HG03469 (cell line): ENCODE data around the gene KRT33A.
"Not testable (repeated sequence)": the region's sequence is repeated elsewhere in the genome, so short reads cannot be mapped to it uniquely, and the experiment has no call there.

ENCODE experiments used
- ATAC-seq: cut with Tn5 transposase; IDR thresholded peaks from one replicate; pipeline ENCODE4 v1.9.1; 2021; ENCODE audit warnings: mild to moderate bottlenecking, moderate library complexity, moderate number of reproducible peaks; ENCODE audit not compliant: unreplicated experiment

Gene KRT33A

GRCh38 chr17:41350381-41350878 lies at the start of gene KRT33A:
KRT33A (minus strand) TSS chr17:41350828; CDS start chr17:41350767, 61 bp downstream.
- not testable (repeated sequence) for ATAC-seq

- no peak for ATAC-seq
Observed at GRCh38 chr17:41396996-41397660, 46.5 kb upstream of the KRT33A start, which contains the start of gene KRT31. KRT31 (minus strand) TSS chr17:41397608; CDS start chr17:41397539, 69 bp downstream.

- ATAC-seq = no peak
Observed at GRCh38 chr17:41396340-41396739, 45.7 kb upstream of the KRT33A start.

GRCh38 chr17:41395611-41396010 lies 45.0 kb upstream of the KRT33A start:
- no peak for ATAC-seq

GRCh38 chr17:41395044-41395443 lies 44.4 kb upstream of the KRT33A start:
- not testable (repeated sequence) for ATAC-seq

- ATAC-seq = no peak
Observed at GRCh38 chr17:41394254-41394996, 43.8 kb upstream of the KRT33A start.

- no peak for ATAC-seq
Observed at GRCh38 chr17:41393826-41394225, 43.2 kb upstream of the KRT33A start.

GRCh38 chr17:41393294-41393693 lies 42.7 kb upstream of the KRT33A start:
- ATAC-seq = no peak

GRCh38 chr17:41392278-41392677 lies 41.6 kb upstream of the KRT33A start:
- ATAC-seq = no peak

GRCh38 chr17:41391535-41391934 lies 40.9 kb upstream of the KRT33A start:
- no peak for ATAC-seq

- ATAC-seq = no peak
Observed at GRCh38 chr17:41390411-41390938, 39.8 kb upstream of the KRT33A start.

- ATAC-seq = no peak
Observed at GRCh38 chr17:41387670-41388069, 37.0 kb upstream of the KRT33A start.

- ATAC-seq = no peak
Observed at GRCh38 chr17:41386227-41386626, 35.6 kb upstream of the KRT33A start.

GRCh38 chr17:41383690-41384089 lies 33.1 kb upstream of the KRT33A start:
- no peak for ATAC-seq

- no peak for ATAC-seq
Observed at GRCh38 chr17:41382394-41382793, 31.8 kb upstream of the KRT33A start.

GRCh38 chr17:41381943-41382342 lies 31.3 kb upstream of the KRT33A start, which contains the start of gene KRT34:
KRT34 (minus strand) TSS chr17:41382306; CDS start chr17:41382246, 60 bp downstream.
- ATAC-seq = not testable (repeated sequence)

GRCh38 chr17:41380091-41380490 lies 29.5 kb upstream of the KRT33A start:
- not testable (repeated sequence) for ATAC-seq

GRCh38 chr17:41377546-41377945 lies 26.9 kb upstream of the KRT33A start:
- no peak for ATAC-seq

- no peak for ATAC-seq
Observed at GRCh38 chr17:41369713-41370112, 19.1 kb upstream of the KRT33A start, which contains the start of gene KRT33B. KRT33B (minus strand) TSS chr17:41369813; CDS start chr17:41369750, 63 bp downstream.

- ATAC-seq = no peak
Observed at GRCh38 chr17:41369023-41369422, 18.4 kb upstream of the KRT33A start.

GRCh38 chr17:41367426-41368075 lies 16.9 kb upstream of the KRT33A start:
- no peak for ATAC-seq
